GM18861 (cell line): ENCODE results near the gene SAA2.
"Not testable (repeated sequence)": the region's sequence is repeated elsewhere in the genome, so short reads cannot be mapped to it uniquely, and the experiment has no call there.

Experiments
- ATAC-seq: cut with Tn5 transposase; IDR thresholded peaks from one replicate; pipeline ENCODE4 v1.9.1; 2021; ENCODE audit not compliant: unreplicated experiment

SAA2 gene

GRCh38 chr11:18248561-18248960 is at the start of gene SAA2:
SAA2 (minus strand) TSS chr11:18248668; CDS start chr11:18248011, 657 bp downstream.
- no peak for ATAC-seq

GRCh38 chr11:18295316-18295715 is 46.8 kb upstream of the SAA2 start:
- ATAC-seq = no peak

- ATAC-seq = peak; percentile 54
These were observed 46.4 kb upstream of the SAA2 start for GRCh38 chr11:18294862-18295261.

GRCh38 chr11:18288911-18289310 is 40.4 kb upstream of the SAA2 start:
- no peak for ATAC-seq

GRCh38 chr11:18285841-18286240 is 37.4 kb upstream of the SAA2 start:
- no peak for ATAC-seq

- no peak for ATAC-seq
These were observed 34.2 kb upstream of the SAA2 start for GRCh38 chr11:18282626-18283025.

GRCh38 chr11:18280438-18281045 is 32.1 kb upstream of the SAA2 start:
- peak; percentile 81 for ATAC-seq

- no peak for ATAC-seq
These were observed 29.2 kb upstream of the SAA2 start for GRCh38 chr11:18277565-18278271.

GRCh38 chr11:18271206-18271605 is 22.7 kb upstream of the SAA2 start:
- ATAC-seq = no peak

- no peak for ATAC-seq
These were observed 21.6 kb upstream of the SAA2 start for GRCh38 chr11:18270102-18270501.

GRCh38 chr11:18269252-18269651 is 20.8 kb upstream of the SAA2 start:
- ATAC-seq = not testable (repeated sequence)

- peak; percentile 39 for ATAC-seq
These were observed 19.1 kb upstream of the SAA2 start for GRCh38 chr11:18267335-18268133.

- no peak for ATAC-seq
These were observed 17.5 kb upstream of the SAA2 start, which contains the start of gene SAA1 for GRCh38 chr11:18265949-18266348. SAA1 (plus strand) TSS chr11:18266264; CDS start chr11:18266888, 624 bp downstream.

- ATAC-seq = no peak
These were observed 16.4 kb upstream of the SAA2 start for GRCh38 chr11:18264677-18265555.

GRCh38 chr11:18264035-18264434 is 15.6 kb upstream of the SAA2 start:
- ATAC-seq = no peak

GRCh38 chr11:18262681-18263350 is 14.3 kb upstream of the SAA2 start:
- ATAC-seq = not testable (repeated sequence)

GRCh38 chr11:18261721-18262120 is 13.3 kb upstream of the SAA2 start:
- ATAC-seq = no peak

GRCh38 chr11:18259259-18259658 is 10.8 kb upstream of the SAA2 start:
- no peak for ATAC-seq

- ATAC-seq = no peak
These were observed 6.4 kb upstream of the SAA2 start for GRCh38 chr11:18254781-18255361.

GRCh38 chr11:18253778-18254338 is 5.4 kb upstream of the SAA2 start:
- ATAC-seq = no peak
